Measurements from ENCODE around the gene ATP8A1.

ATP8A1 gene

GRCh38 chr4:42371305-42372252, 285.3 kb downstream of the ATP8A1 start:
- TF ChIP-seq CTCF (conservative IDR thresholded peaks at IDR 0.05) (peak; percentile 79), ZFX (IDR thresholded peaks at IDR 0.05) (no peak)

GRCh38 chr4:42369489-42369888, 287.4 kb downstream of the ATP8A1 start:
- H3K27ac ChIP-seq: no peak overlapping the region
- TF ChIP-seq CTCF (conservative IDR thresholded peaks at IDR 0.05): no peak
- no peak for TF ChIP-seq ZFX (IDR thresholded peaks at IDR 0.05)

More at GRCh38 chr4:42371305-42372252, 285.3 kb downstream of the ATP8A1 start:
- no peak overlapping the region for H3K27ac ChIP-seq

DNA sequence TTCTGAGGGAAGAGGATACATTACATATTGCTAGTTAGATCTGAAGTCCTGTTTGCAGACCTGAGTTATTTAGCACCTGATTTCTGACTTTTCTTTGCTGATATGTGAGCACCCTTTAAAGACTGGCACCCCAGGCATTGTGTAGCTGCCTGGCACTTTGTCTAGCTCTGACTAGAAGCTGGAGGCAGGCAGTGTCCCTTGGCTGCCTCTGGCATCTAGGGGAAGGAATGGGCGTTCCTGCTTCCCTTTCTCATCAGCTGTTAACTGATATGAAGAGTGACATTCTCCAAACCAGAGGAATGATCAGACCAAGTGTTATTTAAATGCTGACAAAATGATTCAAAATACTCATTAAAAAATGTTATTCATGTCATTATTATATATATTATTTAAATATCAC, 289.9 kb downstream of the ATP8A1 start:
- H3K27ac ChIP-seq: no peak overlapping the region
- no peak for TF ChIP-seq CTCF (conservative IDR thresholded peaks at IDR 0.05)
- TF ChIP-seq ZFX (IDR thresholded peaks at IDR 0.05): no peak

DNA sequence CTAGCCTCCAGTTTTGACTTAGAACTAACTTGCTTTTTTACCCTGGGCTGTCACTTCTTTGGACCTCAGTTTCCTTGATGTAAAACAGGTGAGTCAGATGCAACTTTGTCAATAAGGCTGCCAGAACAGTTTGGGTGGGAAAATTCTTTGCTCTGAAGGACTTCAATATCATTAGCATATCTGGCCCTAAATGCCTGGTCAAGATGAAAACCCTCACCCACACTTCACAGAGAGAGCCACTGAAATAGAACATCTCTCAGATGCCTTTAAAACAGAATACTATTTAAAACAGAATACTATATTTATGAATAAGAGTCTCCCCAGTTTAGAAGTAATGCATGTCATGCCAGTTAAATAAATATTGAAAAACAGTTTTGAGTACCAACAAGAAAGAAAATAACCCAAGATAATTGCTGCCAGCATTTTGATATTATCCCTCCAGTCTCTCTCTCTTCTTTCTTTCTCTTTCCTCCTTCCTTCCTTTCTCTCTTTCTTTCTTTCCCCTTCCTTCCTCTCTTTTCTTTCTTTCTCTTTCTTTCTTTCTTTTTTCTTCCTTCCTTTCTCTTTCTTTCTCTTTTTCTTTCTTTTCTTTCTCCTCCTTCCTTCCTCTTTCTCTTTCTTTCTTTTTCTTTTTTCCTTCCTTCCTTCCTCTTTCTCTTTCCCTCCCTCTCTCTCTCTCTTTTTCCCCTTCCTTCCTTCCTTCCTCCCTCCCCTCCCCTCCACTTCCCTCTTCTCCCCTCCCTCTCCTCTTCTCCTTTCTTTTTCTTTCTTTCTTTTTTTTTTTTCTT, 292.4 kb downstream of the ATP8A1 start:
- TF ChIP-seq CTCF (conservative IDR thresholded peaks at IDR 0.05): no peak
- no peak for TF ChIP-seq ZFX (IDR thresholded peaks at IDR 0.05)
- no peak overlapping the region for H3K27ac ChIP-seq

GRCh38 chr4:42363614-42364013, 293.3 kb downstream of the ATP8A1 start:
- TF ChIP-seq ZFX (IDR thresholded peaks at IDR 0.05) (no peak), CTCF (conservative IDR thresholded peaks at IDR 0.05) (no peak)
- no peak overlapping the region for H3K27ac ChIP-seq

- no peak for TF ChIP-seq ZFX (IDR thresholded peaks at IDR 0.05)
- TF ChIP-seq CTCF (conservative IDR thresholded peaks at IDR 0.05): no peak
- no peak overlapping the region for H3K27ac ChIP-seq
These were observed 294.3 kb downstream of the ATP8A1 start for GRCh38 chr4:42362591-42362990.

GRCh38 chr4:42361456-42361855, 295.4 kb downstream of the ATP8A1 start:
- H3K27ac ChIP-seq: no peak overlapping the region
- TF ChIP-seq CTCF (conservative IDR thresholded peaks at IDR 0.05): no peak
- no peak for TF ChIP-seq ZFX (IDR thresholded peaks at IDR 0.05)
